ENCODE measurements around the gene TAF8. TPM values are rescaled to one million over a fixed set of nuclear protein-coding genes. Genes with fewer than 3 reads are reported as not detected.
A peak's percentile ranks its signal among the peaks of the same experiment; 100 is the strongest.

Gene TAF8
- total and polyA plus RNA-seq, 11 donors = 18.5 to 38.7 (median 27.9) TPM

DNA sequence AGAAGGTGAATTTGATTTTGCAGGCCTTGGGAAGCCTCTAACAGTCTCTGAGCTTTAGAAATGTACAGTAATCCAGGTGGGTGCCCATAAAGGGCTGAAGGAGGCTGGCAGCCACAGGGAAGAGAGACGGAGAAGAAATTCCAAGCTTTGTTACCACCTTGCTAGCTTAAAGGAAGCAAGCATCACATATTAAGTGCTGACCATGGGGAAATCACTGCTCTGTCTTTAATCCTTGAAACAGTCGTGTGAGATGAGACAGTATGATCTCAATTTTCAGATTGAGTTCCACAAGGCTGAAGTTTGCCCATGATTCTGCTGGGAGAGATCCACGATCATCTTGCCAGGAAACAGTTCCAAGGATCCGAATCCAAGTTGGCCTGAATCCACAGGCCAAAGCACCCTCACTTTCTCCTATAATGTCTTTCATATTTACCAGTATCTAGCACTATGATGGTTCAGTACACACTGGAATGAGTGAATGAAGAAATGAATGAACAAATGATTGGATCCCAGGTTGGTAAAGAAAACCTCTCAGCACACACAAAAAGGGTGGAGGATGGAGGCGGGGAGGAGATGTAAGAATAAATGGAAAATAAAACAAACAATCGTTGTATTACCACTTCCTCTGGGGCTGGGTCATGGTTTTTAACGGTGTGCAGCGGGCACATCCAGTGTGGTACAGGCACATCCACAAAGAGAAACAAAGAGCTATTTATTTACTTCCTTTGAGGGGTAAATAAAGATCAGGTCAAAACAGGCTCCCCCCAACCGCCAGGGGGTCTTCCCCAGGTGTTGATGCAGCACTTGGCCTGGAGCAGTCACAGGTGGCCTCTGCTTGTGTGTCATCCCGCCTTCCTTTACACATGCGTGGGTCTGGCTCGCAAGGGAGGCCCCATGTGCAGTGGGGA lies 28.2 kb upstream of the TAF8 start:
- H3K4me1 ChIP-seq = peaks cover 0 to 61% (median 16%) of the 10 kb centered on the region in 12 donors
- no peaks in the 10 kb centered on the region for H3K36me3 ChIP-seq
- peak overlapping the region in 2 of 12 donors; percentile 8 to 81 for H3K27ac ChIP-seq
- intact Hi-C loops (cut with DNase I) = no loop called here
- no peaks in the 10 kb centered on the region for H3K9me3 ChIP-seq
- H3K4me3 ChIP-seq = no peak overlapping the region
- ATAC-seq (peak in 2 of 4 donors; percentile 18 to 57), DNase-seq (no peak)
- 57 to 67% (median 61%) methylated on average over 12 of the region's 12 CpGs for WGBS, 4 donors
- H3K27me3 ChIP-seq = no peaks in the 10 kb centered on the region
- no peak for TF ChIP-seq POLR2A (IDR thresholded peaks at IDR 0.05)

- DNase-seq (no peak), ATAC-seq (no peak)
- 88 to 94% (median 91%) methylated on average over 14 of the region's 14 CpGs for WGBS, 4 donors
- H3K27me3 ChIP-seq = no peaks in the 10 kb centered on the region
- no peaks in the 10 kb centered on the region for H3K36me3 ChIP-seq
- no peaks in the 10 kb centered on the region for H3K9me3 ChIP-seq
- peaks cover 0 to 61% (median 12%) of the 10 kb centered on the region in 12 donors for H3K4me1 ChIP-seq
- H3K27ac ChIP-seq = peak overlapping the region in 2 of 12 donors; percentile 8 to 81
- intact Hi-C loops (cut with DNase I) = no loop called here
- H3K4me3 ChIP-seq = no peak overlapping the region
- TF ChIP-seq, protein P1, sequence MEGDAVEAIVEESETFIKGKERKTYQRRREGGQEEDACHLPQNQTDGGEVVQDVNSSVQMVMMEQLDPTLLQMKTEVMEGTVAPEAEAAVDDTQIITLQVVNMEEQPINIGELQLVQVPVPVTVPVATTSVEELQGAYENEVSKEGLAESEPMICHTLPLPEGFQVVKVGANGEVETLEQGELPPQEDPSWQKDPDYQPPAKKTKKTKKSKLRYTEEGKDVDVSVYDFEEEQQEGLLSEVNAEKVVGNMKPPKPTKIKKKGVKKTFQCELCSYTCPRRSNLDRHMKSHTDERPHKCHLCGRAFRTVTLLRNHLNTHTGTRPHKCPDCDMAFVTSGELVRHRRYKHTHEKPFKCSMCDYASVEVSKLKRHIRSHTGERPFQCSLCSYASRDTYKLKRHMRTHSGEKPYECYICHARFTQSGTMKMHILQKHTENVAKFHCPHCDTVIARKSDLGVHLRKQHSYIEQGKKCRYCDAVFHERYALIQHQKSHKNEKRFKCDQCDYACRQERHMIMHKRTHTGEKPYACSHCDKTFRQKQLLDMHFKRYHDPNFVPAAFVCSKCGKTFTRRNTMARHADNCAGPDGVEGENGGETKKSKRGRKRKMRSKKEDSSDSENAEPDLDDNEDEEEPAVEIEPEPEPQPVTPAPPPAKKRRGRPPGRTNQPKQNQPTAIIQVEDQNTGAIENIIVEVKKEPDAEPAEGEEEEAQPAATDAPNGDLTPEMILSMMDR (IDR thresholded peaks at IDR 0.05) = no peak
- no peak for TF ChIP-seq POLR2A (IDR thresholded peaks at IDR 0.05)
Measured at GRCh38 chr6:42022755-42023384, 27.5 kb upstream of the TAF8 start.

GRCh38 chr6:42025066-42025844 lies 25.1 kb upstream of the TAF8 start:
- H3K27me3 ChIP-seq = no peaks in the 10 kb centered on the region
- 90 to 92% (median 90%) methylated on average over 11 of the region's 11 CpGs for WGBS, 4 donors
- H3K9me3 ChIP-seq = no peaks in the 10 kb centered on the region
- peaks cover 0 to 6% (median 0%) of the 10 kb centered on the region in 9 donors for H3K36me3 ChIP-seq
- no peak overlapping the region for H3K4me3 ChIP-seq
- TF ChIP-seq POLR2A (IDR thresholded peaks at IDR 0.05) = no peak
- TF ChIP-seq, protein P1 (IDR thresholded peaks at IDR 0.05) = no peak
- ATAC-seq (no peak), DNase-seq (no peak)
- peak overlapping the region in 1 of 12 donors; percentile 93 for H3K27ac ChIP-seq
- peaks cover 0 to 84% (median 29%) of the 10 kb centered on the region in 12 donors for H3K4me1 ChIP-seq
- intact Hi-C loops (cut with DNase I) = no loop called here

DNA sequence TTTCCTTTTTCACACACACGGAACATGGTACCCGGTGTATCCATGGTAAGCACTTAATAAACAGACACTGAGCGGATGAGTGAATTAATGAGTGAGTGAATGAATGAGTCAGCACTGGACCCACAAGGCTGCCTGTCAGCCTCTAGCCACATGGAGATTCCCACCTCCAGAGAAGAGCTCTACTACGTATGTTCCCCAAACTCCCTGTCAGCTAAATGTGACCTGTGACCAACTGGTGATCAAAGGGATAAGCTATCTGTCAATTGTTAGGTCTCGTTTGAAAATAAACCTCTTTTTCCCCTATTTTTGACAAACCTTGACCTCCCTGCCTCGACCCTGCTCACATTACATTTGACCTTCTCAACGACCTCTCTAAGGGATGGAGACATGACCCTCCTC lies 24.5 kb upstream of the TAF8 start:
- no peak for ATAC-seq
- Histone ChIP-seq H3K27ac (peak overlapping the region in 1 of 12 donors; percentile 93), H3K4me3 (no peak overlapping the region), H3K36me3 (peaks cover 0 to 6% (median 0%) of the 10 kb centered on the region in 9 donors), H3K27me3 (no peaks in the 10 kb centered on the region), H3K9me3 (no peaks in the 10 kb centered on the region), H3K4me1 (peaks cover 2 to 90% (median 35%) of the 10 kb centered on the region in 12 donors)
- TF ChIP-seq, protein P1 (IDR thresholded peaks at IDR 0.05) = no peak
- TF ChIP-seq POLR2A (IDR thresholded peaks at IDR 0.05) = no peak
- WGBS, 4 donors = 78 to 92% (median 87%) methylated on average over 7 of the region's 7 CpGs
- DNase-seq = no peak
- intact Hi-C loops (cut with DNase I) = no loop called here
